Stimulated activated CD4-positive, alpha-beta T cell treated with anti-CD3 and anti-CD28 coated beads, Interleukin-15, amount 100 ng/mL, for 1 hour (primary cell): ENCODE measurements around the gene NMUR1.

Experiments used
- DNase-seq, 2 donors: peaks; one replicate each; pipeline ENCODE4 v3.0.0-alpha.2; 2020; ENCODE audit warnings: low read depth in 1 of 2, low spot score in 1 of 2

The NMUR1 gene

GRCh38 chr2:231488331-231488730, 41.9 kb downstream of the NMUR1 start:
- no peak for DNase-seq

- DNase-seq, result no peak
These were observed 43.2 kb downstream of the NMUR1 start for GRCh38 chr2:231486851-231487596.

DNA sequence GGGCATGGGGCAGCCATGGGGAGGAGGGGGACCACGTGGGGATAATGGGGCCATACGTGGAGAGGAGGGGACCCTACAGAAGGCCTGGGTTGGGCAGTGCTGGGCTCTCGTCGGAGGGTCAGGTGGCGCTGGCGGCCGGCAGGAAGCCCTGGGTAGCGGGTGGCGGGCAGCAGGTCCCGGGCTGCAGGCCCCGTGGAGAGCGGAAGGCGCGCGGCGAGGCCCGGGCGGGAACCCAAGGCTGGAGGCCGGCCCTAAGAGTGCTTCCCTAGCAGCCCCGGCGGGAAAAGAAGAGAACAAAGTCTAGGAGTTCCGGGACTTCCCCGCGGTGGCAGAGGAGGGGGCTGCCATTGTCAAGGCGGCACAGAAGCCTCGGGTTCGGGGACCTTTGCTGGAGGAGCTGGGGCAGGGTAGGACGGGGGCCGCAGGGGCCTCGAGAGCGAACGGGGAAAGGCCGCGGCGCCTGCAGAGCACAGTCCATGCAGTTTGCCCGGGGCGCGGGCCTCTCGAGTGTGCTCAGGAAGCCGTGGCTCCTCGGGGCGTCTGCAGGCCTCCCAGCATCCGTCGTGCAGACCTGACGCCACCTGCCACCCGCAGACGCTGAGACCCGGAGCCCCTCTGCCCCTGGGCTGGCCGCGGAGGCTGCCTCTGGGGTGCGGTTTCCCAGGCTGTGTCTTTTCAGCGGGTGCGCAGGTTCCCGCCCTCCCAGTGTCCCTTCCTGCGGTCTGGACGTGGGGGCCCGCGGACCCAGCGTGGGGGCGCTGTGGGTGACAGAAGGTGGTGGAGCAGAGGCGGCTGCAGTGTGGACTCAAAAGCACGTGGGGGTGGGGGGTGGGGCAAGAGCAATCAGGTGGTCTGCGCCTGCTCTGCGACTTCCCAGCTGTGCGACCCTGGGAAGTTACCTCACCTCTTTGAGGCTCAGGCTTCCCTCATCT, 46.6 kb downstream of the NMUR1 start:
- peak in 1 of 2 donors; percentile 18 for DNase-seq

DNA sequence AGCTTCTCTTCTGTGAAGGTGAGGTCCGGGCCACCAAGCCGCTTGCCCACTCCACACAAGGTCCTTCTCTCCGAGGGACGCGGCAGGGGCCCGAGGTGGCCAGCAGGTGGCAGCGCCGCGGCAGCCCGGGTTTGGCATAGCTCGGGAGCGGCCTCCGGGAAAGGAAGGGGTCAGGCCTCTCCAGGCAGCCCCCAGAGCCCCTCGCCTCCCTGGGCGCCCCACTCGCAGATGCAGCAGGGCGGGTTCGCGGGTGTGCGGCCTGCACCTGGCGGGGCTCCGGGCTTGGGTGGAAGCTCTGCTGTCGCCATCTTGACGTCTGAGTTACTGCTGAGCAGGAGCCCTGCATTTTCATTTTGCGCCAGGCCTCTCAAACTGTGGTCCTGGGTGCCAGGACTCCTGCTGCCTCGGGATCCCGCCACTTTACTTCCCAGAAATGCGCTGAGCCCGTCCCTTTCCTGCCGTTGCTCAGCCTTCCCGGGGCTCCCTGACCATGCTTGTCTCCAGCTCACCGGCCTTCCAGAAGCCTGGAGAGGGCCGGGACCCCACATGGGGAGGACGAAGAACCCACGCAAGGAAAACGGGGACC, 47.3 kb downstream of the NMUR1 start:
- peak; percentile 53 to 64 for DNase-seq

GRCh38 chr2:231480781-231481180, 49.5 kb downstream of the NMUR1 start:
- no peak for DNase-seq

DNA sequence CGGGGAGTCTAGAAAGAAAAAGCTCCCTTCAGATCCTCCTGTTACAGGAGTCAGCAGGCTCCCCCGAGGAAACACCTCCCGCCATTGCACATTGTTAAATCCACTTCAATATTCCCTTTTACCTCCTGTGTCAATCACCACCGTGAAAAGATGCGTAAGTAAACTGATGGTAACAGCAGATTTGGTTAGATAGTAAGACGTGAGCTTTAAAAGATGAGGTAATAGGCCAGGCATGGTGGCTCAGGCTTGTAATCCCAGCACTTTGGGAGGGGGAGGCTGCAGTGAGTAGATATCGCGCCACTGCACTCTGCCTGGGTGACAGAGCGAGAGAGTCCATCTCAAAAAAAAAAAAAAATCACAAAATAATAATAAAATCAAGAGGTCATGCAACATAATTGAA, 50.8 kb downstream of the NMUR1 start:
- no peak for DNase-seq

GRCh38 chr2:231476920-231477319, 53.3 kb downstream of the NMUR1 start:
- no peak for DNase-seq

DNA sequence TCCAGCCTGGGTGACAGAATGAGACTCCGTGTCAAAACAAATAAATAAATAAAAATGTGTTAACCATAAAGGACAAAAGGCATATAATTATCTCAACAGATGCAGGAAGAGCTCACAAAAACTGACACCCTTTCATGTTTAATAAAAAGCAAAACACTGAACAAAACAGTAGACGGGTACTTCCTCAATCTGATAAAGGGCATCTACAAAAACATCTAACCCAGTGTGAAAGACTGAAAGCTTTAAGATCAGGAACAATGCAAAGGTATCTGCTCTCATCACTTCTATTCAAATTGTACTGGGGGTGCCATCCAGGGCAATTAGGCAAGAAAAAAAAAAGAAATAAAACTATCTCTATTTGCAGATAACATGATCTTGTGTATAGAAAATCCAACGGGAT, 54.3 kb downstream of the NMUR1 start:
- no peak for DNase-seq
